GM23338 (cell line): Measurements from ENCODE around the gene ERGIC2. TPM values are rescaled to one million over a fixed set of nuclear protein-coding genes. Genes with fewer than 3 reads are reported as not detected.

ENCODE experiments used
- ATAC-seq: fragments of 200-7000 bp; cut with Tn5 transposase; 3 replicates; pipeline ENCODE4 v1.9.1; 2020
- DNase-seq: peaks from one replicate; pipeline ENCODE4 v3.0.0-alpha.2; 2015; ENCODE audit warnings: low spot score
- H2AFZ ChIP-seq: fragments of 200-600 bp; sonication (generic); 2 replicates; pipeline ENCODE4 v1.8.0; 2016; ENCODE audit warnings: antibody characterized with exemption, mild to moderate bottlenecking, moderate library complexity
- H3F3A ChIP-seq: fragments of 200-600 bp; sonication (generic); replicated peaks from 2 replicates; pipeline ENCODE4 v1.8.0; 2017; ENCODE audit warnings: antibody characterized with exemption, mixed run types, low read depth
- H3K27ac ChIP-seq: fragments of 200-600 bp; sonication (generic); 2 replicates; pipeline ENCODE4 v1.6.1; 2016; ENCODE audit warnings: low read depth
- H3K27me3 ChIP-seq: fragments of 200-600 bp; sonication (generic); 2 replicates; pipeline ENCODE4 v1.8.0; 2016; ENCODE audit warnings: mild to moderate bottlenecking, mixed run types, moderate library complexity; ENCODE audit not compliant: insufficient read depth
- H3K36me3 ChIP-seq: fragments of 200-600 bp; sonication (generic); 2 replicates; pipeline ENCODE4 v1.8.0; 2016; ENCODE audit warnings: mild to moderate bottlenecking; ENCODE audit not compliant: insufficient read depth
- H3K4me1 ChIP-seq: fragments of 200-600 bp; sonication (generic); 2 replicates; pipeline ENCODE4 v1.8.0; 2016; ENCODE audit warnings: mild to moderate bottlenecking, moderate library complexity; ENCODE audit not compliant: insufficient read depth
- H3K4me2 ChIP-seq: fragments of 200-600 bp; sonication (generic); 2 replicates; pipeline ENCODE4 v1.7.1; 2017; ENCODE audit warnings: mixed run types
- H3K4me3 ChIP-seq: fragments of 200-600 bp; sonication (generic); 2 replicates; pipeline ENCODE4 v1.6.1; 2016; ENCODE audit warnings: mixed run types
- H3K79me2 ChIP-seq: fragments of 200-600 bp; sonication (generic); replicated peaks from 2 replicates; pipeline ENCODE4 v1.8.0; 2017; ENCODE audit warnings: mild to moderate bottlenecking; ENCODE audit not compliant: insufficient read depth
- H3K9me2 ChIP-seq: fragments of 200-600 bp; sonication (generic); 2 replicates; pipeline ENCODE4 v1.8.0; 2017; ENCODE audit not compliant: insufficient read depth
- H4K20me1 ChIP-seq: fragments of 200-600 bp; sonication (generic); replicated peaks from 2 replicates; pipeline ENCODE4 v1.8.0; 2017; ENCODE audit warnings: mild to moderate bottlenecking; ENCODE audit not compliant: insufficient read depth
- H3K27ac Mint-ChIP-seq: 2 replicates; pipeline ENCODE4 v1.8.0; 2020; ENCODE audit warnings: inconsistent platforms, mild to moderate bottlenecking, moderate library complexity, mixed read lengths
- H3K27me3 Mint-ChIP-seq: 3 replicates; pipeline ENCODE4 v1.8.0; 2022; ENCODE audit warnings: low read depth, mild to moderate bottlenecking, moderate library complexity, mixed read lengths, inconsistent platforms; ENCODE audit not compliant: insufficient read depth, poor library complexity
- H3K36me3 Mint-ChIP-seq: 3 replicates; pipeline ENCODE4 v1.8.0; 2021; ENCODE audit warnings: low read depth, mild to moderate bottlenecking, inconsistent platforms, moderate library complexity, mixed read lengths
- H3K4me1 Mint-ChIP-seq: 3 replicates; pipeline ENCODE4 v1.8.0; 2020; ENCODE audit warnings: mild to moderate bottlenecking, inconsistent platforms, mixed read lengths
- H3K4me3 Mint-ChIP-seq: 3 replicates; pipeline ENCODE4 v1.8.0; 2021; ENCODE audit warnings: moderate library complexity, mild to moderate bottlenecking, inconsistent platforms, mixed read lengths
- H3K9me3 Mint-ChIP-seq: 3 replicates; pipeline ENCODE4 v1.8.0; 2020; ENCODE audit warnings: moderate library complexity, mild to moderate bottlenecking, inconsistent platforms, mixed read lengths
- CREB1 ChIP-seq: fragments of 250-450 bp; sonication (Bioruptor Pico); IDR thresholded peaks from 2 replicates; pipeline ENCODE4 v1.5.0; 2020; ENCODE audit warnings: low read depth, mild to moderate bottlenecking, moderate library complexity
- CTCF ChIP-seq, 2 experiments: fragments of 200-600 bp in 1 of 2; sonication (generic) in 1 of 2; conservative IDR thresholded peaks; 2 replicates each; pipeline versions ENCODE4 v1.5.1 to v1.6.1; 2016 to 2017; ENCODE audit warnings: antibody characterized with exemption in 2 of 2, low read depth in 2 of 2, mild to moderate bottlenecking in 2 of 2, moderate library complexity in 1 of 2
- EZH2 ChIP-seq: fragments of 200-600 bp; sonication (generic); IDR thresholded peaks from one replicate; pipeline ENCODE4 v1.8.0; 2017; ENCODE audit warnings: antibody characterized with exemption, mild to moderate bottlenecking, low read depth; ENCODE audit not compliant: unreplicated experiment
- EZH2phosphoT487 ChIP-seq: fragments of 200-600 bp; sonication (generic); IDR thresholded peaks from one replicate; pipeline ENCODE4 v1.8.1; 2018; ENCODE audit warnings: antibody characterized with exemption; ENCODE audit not compliant: unreplicated experiment
- JUNB ChIP-seq: IDR thresholded peaks from one replicate; pipeline ENCODE4 v1.6.1; 2016; ENCODE audit warnings: antibody characterized with exemption; ENCODE audit not compliant: unreplicated experiment
- NANOG ChIP-seq: IDR thresholded peaks from 2 replicates; pipeline ENCODE4 v1.6.1; 2016; ENCODE audit warnings: antibody characterized with exemption, borderline replicate concordance
- POLR2AphosphoS5 ChIP-seq: IDR thresholded peaks from 2 replicates; pipeline ENCODE4 v1.6.1; 2016; ENCODE audit warnings: antibody characterized with exemption, low read depth
- ZNF114 ChIP-seq: fragments of 250-450 bp; sonication (Bioruptor Pico); IDR thresholded peaks from 2 replicates; pipeline ENCODE4 v1.5.0; 2020; ENCODE audit warnings: mild to moderate bottlenecking, moderate library complexity
- ZNF331 ChIP-seq: fragments of 250-450 bp; sonication (Bioruptor Pico); IDR thresholded peaks from 2 replicates; pipeline ENCODE4 v1.5.0; 2020; ENCODE audit warnings: low read depth, mild to moderate bottlenecking, moderate library complexity
- ZNF462 ChIP-seq: fragments of 250-450 bp; sonication (Bioruptor Pico); IDR thresholded peaks from 2 replicates; pipeline ENCODE4 v1.5.0; 2020; ENCODE audit warnings: mild to moderate bottlenecking, moderate library complexity
- polyA plus RNA-seq: library from polyadenylated mRNA; unstranded; fragments of >200 nt; fragmentation: Nextera tagmentation; extraction: Ambion mirVana; gene quantifications from 2 replicates; pipeline ENCODE4 v1.2.1, GENCODE V29; 2016
- total RNA-seq: library from RNA; depleted of rRNA; stranded (reverse); fragments of >200 nt; shearing (Covaris generic); gene quantifications from 2 replicates; pipeline ENCODE4 v1.2.3, GENCODE V29; 2014

The ERGIC2 gene
- total and polyA plus RNA-seq, 2 experiments from 2014 or later: 77.1 to 107 TPM

- Histone ChIP-seq H3K4me1 (no peaks in the 10 kb centered on the region), H3K27ac (no peak overlapping the region), H2AFZ (no peak overlapping the region), H3K9me2 (0 out of 2 replicates have a peak, but pooled peaks cover 5% of the 10 kb centered on the region), H3K4me2 (no peak overlapping the region), H3F3A (no peaks in the 10 kb centered on the region), H4K20me1 (no peaks in the 10 kb centered on the region), H3K27me3 (no peaks in the 10 kb centered on the region), H3K36me3 (0 out of 2 replicates have a peak, but pooled peaks cover 5% of the 10 kb centered on the region), H3K4me3 (no peak overlapping the region), H3K79me2 (no peaks in the 10 kb centered on the region)
- no peak for TF ChIP-seq CREB1 (CRISPR knock-in tag)
- TF ChIP-seq EZH2: no peak
- TF ChIP-seq ZNF331 (CRISPR knock-in tag): no peak
- TF ChIP-seq EZH2phosphoT487: no peak
- H3K27ac Mint-ChIP-seq: no peak overlapping the region
- H3K27me3 Mint-ChIP-seq: no peaks in the 10 kb centered on the region
- H3K36me3 Mint-ChIP-seq: peaks cover 18% of the 10 kb centered on the region
- H3K4me3 Mint-ChIP-seq: no peak overlapping the region
- peaks cover 31% of the 10 kb centered on the region for H3K9me3 Mint-ChIP-seq
- no peaks in the 10 kb centered on the region for H3K4me1 Mint-ChIP-seq
- no peak for DNase-seq
- no peak for ATAC-seq
These were observed 33.4 kb upstream of the ERGIC2 start for GRCh38 chr12:29414368-29414767.

GRCh38 chr12:29405561-29405960 is 24.6 kb upstream of the ERGIC2 start:
- ATAC-seq (no peak), DNase-seq (no peak)
- Histone ChIP-seq H3K27me3 (no peaks in the 10 kb centered on the region), H3K4me3 (no peak overlapping the region), H3K79me2 (no peaks in the 10 kb centered on the region), H4K20me1 (no peaks in the 10 kb centered on the region), H3K27ac (no peak overlapping the region), H3K9me2 (no peaks in the 10 kb centered on the region), H3K4me1 (no peaks in the 10 kb centered on the region), H3K4me2 (no peak overlapping the region), H3F3A (no peaks in the 10 kb centered on the region), H3K36me3 (no peaks in the 10 kb centered on the region), H2AFZ (no peak overlapping the region)
- Mint-ChIP-seq H3K27ac (no peak overlapping the region), H3K36me3 (peaks cover 3% of the 10 kb centered on the region; the same call in 1 of the 3 replicates), H3K27me3 (peaks cover 2% of the 10 kb centered on the region), H3K9me3 (peaks cover 14% of the 10 kb centered on the region), H3K4me3 (no peak overlapping the region), H3K4me1 (no peaks in the 10 kb centered on the region)
- TF ChIP-seq JUNB: no peak
- no peak for TF ChIP-seq ZNF114 (CRISPR knock-in tag)
- TF ChIP-seq NANOG: no peak
- TF ChIP-seq POLR2AphosphoS5: no peak

GRCh38 chr12:29403991-29404390 is 23.0 kb upstream of the ERGIC2 start:
- peaks cover 2% of the 10 kb centered on the region for H3K27me3 Mint-ChIP-seq
- Histone ChIP-seq H3K4me1 (no peaks in the 10 kb centered on the region), H3K36me3 (no peaks in the 10 kb centered on the region), H3K79me2 (no peaks in the 10 kb centered on the region), H3K9me2 (no peaks in the 10 kb centered on the region), H4K20me1 (no peaks in the 10 kb centered on the region), H3K27me3 (no peaks in the 10 kb centered on the region), H3K27ac (no peak overlapping the region), H3K4me2 (no peak overlapping the region), H2AFZ (no peak overlapping the region; the same call in 1 of the 2 replicates), H3F3A (no peaks in the 10 kb centered on the region), H3K4me3 (no peak overlapping the region)
- ATAC-seq: no peak
- 0 out of 3 replicates have a peak, but pooled peaks cover 2% of the 10 kb centered on the region for H3K9me3 Mint-ChIP-seq
- peak; percentile 10 for DNase-seq
- no peaks in the 10 kb centered on the region for H3K4me1 Mint-ChIP-seq
- no peaks in the 10 kb centered on the region for H3K36me3 Mint-ChIP-seq
- no peak overlapping the region for H3K27ac Mint-ChIP-seq
- H3K4me3 Mint-ChIP-seq: no peak overlapping the region
- no peak for TF ChIP-seq JUNB
- no peak for TF ChIP-seq ZNF114 (CRISPR knock-in tag)
- no peak for TF ChIP-seq CREB1 (CRISPR knock-in tag)
- TF ChIP-seq CTCF (conservative IDR thresholded peaks at IDR 0.05; ENCODE audit: low read depth in 2 of 2): no peak
- no peak for TF ChIP-seq ZNF462 (CRISPR knock-in tag)
- TF ChIP-seq POLR2AphosphoS5: no peak
- TF ChIP-seq NANOG: no peak
